IPS-18c (cell line): Measurements from ENCODE around the gene PPOX.

Source experiments
- H3K4me3 ChIP-seq: 2 replicates; pipeline ENCODE4 v1.7.0; 2013; ENCODE audit warnings: low read depth, mild to moderate bottlenecking, low read length, moderate library complexity; ENCODE audit not compliant: insufficient read depth
- H3K9me3 ChIP-seq: one replicate; pipeline ENCODE4 v1.6.1; 2013; ENCODE audit warnings: mild to moderate bottlenecking, low read length, moderate library complexity; ENCODE audit not compliant: control insufficient read depth, insufficient read depth

The PPOX gene

DNA sequence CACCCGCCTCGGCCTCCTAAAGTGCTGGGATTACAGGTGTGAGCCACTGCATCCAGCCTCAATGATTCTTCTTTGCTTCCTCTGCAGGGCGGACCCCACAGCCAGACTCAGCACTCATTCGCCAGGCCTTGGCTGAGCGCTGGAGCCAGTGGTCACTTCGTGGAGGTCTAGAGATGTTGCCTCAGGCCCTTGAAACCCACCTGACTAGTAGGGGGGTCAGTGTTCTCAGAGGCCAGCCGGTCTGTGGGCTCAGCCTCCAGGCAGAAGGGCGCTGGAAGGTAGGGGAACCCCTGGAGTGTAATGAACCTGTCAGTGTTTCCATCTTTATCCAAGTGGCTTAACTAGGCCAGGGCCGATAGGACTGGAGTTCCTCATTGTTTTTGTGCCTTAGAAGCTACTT is 2.7 kb downstream of the PPOX start:
- no peak overlapping the region for H3K4me3 ChIP-seq
- no peaks in the 10 kb centered on the region for H3K9me3 ChIP-seq

- no peaks in the 10 kb centered on the region for H3K9me3 ChIP-seq
- no peak overlapping the region for H3K4me3 ChIP-seq
Measured at GRCh38 chr1:161171191-161171590, 5.0 kb downstream of the PPOX start.

GRCh38 chr1:161171696-161172095 is 5.5 kb downstream of the PPOX start:
- Histone ChIP-seq H3K9me3 (no peaks in the 10 kb centered on the region), H3K4me3 (no peak overlapping the region)

- H3K4me3 ChIP-seq, result no peak overlapping the region
- no peaks in the 10 kb centered on the region for H3K9me3 ChIP-seq
Measured at GRCh38 chr1:161172349-161172748, 6.1 kb downstream of the PPOX start.

DNA sequence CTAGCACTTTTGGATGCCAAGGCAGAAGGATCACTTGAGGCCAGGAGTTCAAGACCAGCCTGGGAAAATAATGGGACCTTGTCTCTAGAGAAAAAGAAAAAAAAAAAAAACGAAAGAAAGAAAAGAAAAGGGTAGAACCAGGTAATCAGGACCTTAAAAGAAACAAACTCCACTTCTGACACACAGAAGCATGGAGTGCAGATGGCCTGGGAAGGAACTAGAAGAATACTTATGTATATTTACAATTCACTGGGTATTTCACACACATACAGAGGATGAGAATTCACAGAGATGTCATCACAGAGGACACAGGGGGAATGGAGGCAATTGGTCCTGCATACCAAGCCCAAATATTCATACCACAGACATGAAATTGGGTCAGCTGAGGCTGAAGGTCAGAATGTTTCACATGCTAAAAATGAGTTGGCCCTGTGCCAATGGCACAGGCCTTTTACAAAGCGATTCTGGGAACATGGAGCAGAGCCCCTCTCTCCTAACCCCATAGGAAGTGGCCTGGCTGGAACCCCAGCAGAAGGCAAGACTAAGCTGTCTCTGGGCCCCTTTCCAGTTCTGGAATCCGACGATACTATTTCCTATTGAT is 6.7 kb downstream of the PPOX start:
- Histone ChIP-seq H3K9me3 (no peaks in the 10 kb centered on the region), H3K4me3 (no peak overlapping the region)

GRCh38 chr1:161173711-161174110 is 7.5 kb downstream of the PPOX start:
- H3K9me3 ChIP-seq, result no peaks in the 10 kb centered on the region
- H3K4me3 ChIP-seq, result no peak overlapping the region

GRCh38 chr1:161174911-161175310 is 8.7 kb downstream of the PPOX start:
- no peaks in the 10 kb centered on the region for H3K9me3 ChIP-seq

DNA sequence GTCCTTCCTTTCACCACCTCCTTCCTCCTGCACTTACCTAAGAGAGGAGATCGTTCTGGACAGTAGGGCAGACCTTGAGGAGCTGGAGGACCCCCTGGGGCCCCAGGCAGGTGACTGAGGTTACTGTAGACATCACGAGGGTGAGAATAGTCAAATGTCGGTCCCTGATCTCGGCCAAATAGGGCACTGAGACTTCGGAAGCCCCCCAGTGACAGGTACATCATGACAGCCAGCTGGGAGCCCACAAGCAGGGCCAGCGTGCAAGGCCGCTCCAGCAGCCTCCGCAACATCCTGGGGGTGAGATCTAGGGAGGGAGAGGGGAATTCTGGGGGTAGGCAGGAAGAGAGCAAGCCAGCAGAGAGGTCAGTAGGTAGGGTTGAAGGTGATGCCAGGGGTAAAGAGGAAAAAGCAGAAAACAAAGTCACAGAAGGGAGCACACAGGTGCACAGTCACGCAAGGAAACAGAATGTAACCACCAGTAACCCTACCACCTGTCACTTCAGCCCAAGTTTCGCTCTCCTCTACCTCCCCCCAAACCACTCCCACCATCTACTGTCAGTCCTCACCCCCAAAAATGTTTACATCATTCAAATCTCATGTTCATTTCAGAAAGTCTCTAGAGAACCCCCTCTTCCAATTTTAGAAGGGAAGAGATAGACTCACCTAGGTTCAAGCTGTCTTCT is 9.7 kb downstream of the PPOX start:
- Histone ChIP-seq H3K4me3 (no peak overlapping the region; the same call in 1 of the 2 replicates), H3K9me3 (no peaks in the 10 kb centered on the region)

More at GRCh38 chr1:161174911-161175310, 8.7 kb downstream of the PPOX start:
- no peak overlapping the region for H3K4me3 ChIP-seq

GRCh38 chr1:161176468-161177111 is 10.4 kb downstream of the PPOX start:
- Histone ChIP-seq H3K9me3 (no peaks in the 10 kb centered on the region), H3K4me3 (peak overlapping the region; percentile 90)

GRCh38 chr1:161177112-161177935 is 11.1 kb downstream of the PPOX start, which contains the start of gene B4GALT3:
B4GALT3 (minus strand) TSS chr1:161177507; CDS start chr1:161176060, 1,447 bp downstream.
- Histone ChIP-seq H3K4me3 (peak within 1 kb of the TSS; percentile 90), H3K9me3 (no peaks in the 10 kb centered on the region)

DNA sequence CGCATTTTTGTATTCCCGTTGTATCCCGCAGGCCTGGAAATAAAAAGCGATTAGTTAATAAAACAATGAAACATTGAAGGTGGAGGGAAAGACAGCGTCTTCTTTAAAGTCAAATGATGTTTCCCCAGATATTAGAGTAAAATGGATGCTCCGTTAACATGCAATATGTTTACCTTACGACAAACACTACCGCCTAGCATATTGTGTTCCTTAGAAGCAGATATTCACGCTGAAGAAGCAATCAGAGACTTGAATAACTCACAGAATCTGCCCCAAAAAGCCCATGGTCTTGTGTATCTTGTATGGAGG is 11.7 kb downstream of the PPOX start:
- H3K4me3 ChIP-seq, result peak overlapping the region; percentile 90; the same call in 1 of the 2 replicates
- no peaks in the 10 kb centered on the region for H3K9me3 ChIP-seq

- Histone ChIP-seq H3K9me3 (no peaks in the 10 kb centered on the region), H3K4me3 (no peak overlapping the region)
Measured at GRCh38 chr1:161179698-161180097, 13.5 kb downstream of the PPOX start.

GRCh38 chr1:161180639-161181038 is 14.4 kb downstream of the PPOX start:
- H3K9me3 ChIP-seq, result no peaks in the 10 kb centered on the region
- no peak overlapping the region for H3K4me3 ChIP-seq

DNA sequence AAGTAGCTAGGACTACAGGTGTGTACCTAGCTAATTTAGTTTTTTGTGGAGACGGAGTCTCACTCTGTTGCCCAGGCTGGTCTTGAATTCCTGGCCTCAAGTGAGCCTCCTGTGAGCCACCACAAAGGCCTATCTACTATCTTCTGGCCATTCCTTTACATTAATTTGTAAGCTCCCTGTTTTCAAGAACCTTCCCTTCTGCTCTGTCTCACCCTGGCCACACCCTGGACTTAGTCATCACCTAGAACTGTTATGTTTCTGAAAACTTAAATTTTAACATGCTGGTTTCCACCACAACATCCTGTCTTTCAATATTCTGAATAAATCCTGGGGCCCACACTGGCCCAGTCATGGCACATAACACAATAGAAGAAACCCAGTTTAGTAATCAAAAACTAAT is 16.0 kb downstream of the PPOX start:
- Histone ChIP-seq H3K9me3 (no peaks in the 10 kb centered on the region), H3K4me3 (no peak overlapping the region)

DNA sequence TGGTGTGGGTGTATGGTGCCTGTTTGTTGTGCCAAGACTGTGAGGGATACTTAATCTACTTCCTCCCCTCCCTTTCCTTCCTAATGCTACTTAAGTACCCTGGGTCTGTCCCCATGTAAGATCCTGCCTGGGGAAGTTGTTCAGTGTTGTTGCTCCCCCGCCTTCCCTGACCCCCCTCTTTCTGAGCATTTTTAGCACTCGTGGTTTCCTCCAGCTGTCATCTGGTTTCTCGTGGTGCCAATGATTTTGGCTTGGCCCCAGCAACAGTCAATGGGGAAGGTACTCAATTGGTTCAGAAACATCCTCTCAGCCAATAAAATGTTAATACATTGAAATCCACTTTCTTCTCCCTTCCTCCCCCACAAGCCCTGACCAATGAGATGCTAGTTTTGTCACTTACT is 19.1 kb downstream of the PPOX start:
- no peaks in the 10 kb centered on the region for H3K9me3 ChIP-seq
- no peak overlapping the region for H3K4me3 ChIP-seq

- Histone ChIP-seq H3K9me3 (no peaks in the 10 kb centered on the region), H3K4me3 (no peak overlapping the region)
Measured at GRCh38 chr1:161185732-161186311, 19.6 kb downstream of the PPOX start.

DNA sequence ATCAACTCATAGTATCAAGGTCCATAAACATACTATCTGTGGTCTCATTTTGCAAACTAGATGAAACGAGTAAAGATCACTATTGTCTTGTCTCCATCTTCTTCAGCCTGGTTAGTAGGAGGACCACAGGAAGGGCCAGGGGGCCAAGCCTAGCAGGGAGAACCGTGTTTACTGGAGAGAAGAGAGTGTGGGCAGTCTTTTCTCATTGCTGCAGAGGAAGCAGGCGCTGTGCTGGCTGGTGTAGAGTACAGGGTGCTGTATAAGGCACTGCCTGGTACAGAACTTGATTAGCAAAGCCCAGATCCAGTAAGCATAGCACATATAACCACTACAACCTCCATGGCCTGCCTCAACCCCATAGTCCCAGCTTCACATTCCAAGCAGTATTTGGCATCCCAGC is 21.1 kb downstream of the PPOX start:
- no peaks in the 10 kb centered on the region for H3K9me3 ChIP-seq
- no peak overlapping the region for H3K4me3 ChIP-seq
